ENCODE data around the gene SCUBE3. TPM values are rescaled to one million over a fixed set of nuclear protein-coding genes. Genes with fewer than 3 reads are reported as not detected.

SCUBE3 gene
- total and polyA plus RNA-seq, 2 of the 8 experiments (the other 6 are each of a cell fraction or from before 2014, with no cell fraction given) = 0.80 to 1.0 TPM

DNA sequence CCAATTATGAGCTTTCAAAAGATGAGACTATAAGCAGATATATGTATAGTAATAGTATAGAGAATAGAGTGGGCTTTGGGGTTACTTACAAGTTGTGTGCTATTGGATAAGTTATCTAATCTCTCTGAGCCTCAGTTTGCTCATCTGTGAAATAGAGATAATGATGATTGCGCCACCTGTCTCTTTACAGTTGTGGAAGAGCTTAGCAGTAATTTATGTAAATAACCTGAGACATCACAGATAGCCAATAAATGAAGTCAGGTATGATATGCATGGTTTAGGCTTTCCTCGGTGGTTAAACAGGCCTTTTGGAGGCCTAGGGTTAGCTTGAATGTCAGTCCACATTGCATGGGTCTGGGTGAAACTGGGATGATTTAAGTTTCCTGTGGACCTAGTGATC is 29.8 kb upstream of the SCUBE3 start:
- Histone ChIP-seq H4K91ac (replicated peaks; ENCODE audit: insufficient read length, low read length) (no peak overlapping the region), H2AK5ac (ENCODE audit: low read depth, low read length) (no peak overlapping the region), H3K14ac (ENCODE audit: insufficient read length) (no peak overlapping the region), H3K9me3 (ENCODE audit: insufficient read depth in 2 of 2, low read depth in 1 of 2, low read length in 1 of 2) (no peaks in the 10 kb centered on the region), H4K8ac (ENCODE audit: extremely low read depth, insufficient read depth, low read length) (no peak overlapping the region), H4K20me1 (replicated peaks in 1 of 2; ENCODE audit: control insufficient read depth in 1 of 2, insufficient read depth in 2 of 2, low read length in 2 of 2) (no peaks in the 10 kb centered on the region), H3K79me1 (ENCODE audit: low read depth, low read length) (no peaks in the 10 kb centered on the region), H2BK20ac (ENCODE audit: low read length) (no peak overlapping the region), H3K27me3 (replicated peaks in 1 of 4; ENCODE audit: control insufficient read depth in 3 of 4, extremely low read depth in 1 of 4, insufficient read depth in 3 of 4, low read length in 3 of 4) (peaks cover 0 to 14% (median 4%) of the 10 kb centered on the region in 4 experiments; a peak in 4 of 7 replicates), H2AFZ (ENCODE audit: low read length) (no peak overlapping the region), H3K9ac (replicated peaks in 1 of 4; ENCODE audit: extremely low read depth in 1 of 4, low read depth in 3 of 4, low read length in 3 of 4) (no peak overlapping the region), H2BK120ac (replicated peaks; ENCODE audit: low read depth, low read length) (no peak overlapping the region), H3K36me3 (ENCODE audit: control insufficient read depth in 2 of 4, insufficient read depth in 4 of 4, low read length in 3 of 4) (no peaks in the 10 kb centered on the region), H3K4ac (replicated peaks; ENCODE audit: insufficient read length, low read depth, low read length) (no peak overlapping the region), H3K4me3 (ENCODE audit: extremely low read depth in 1 of 4, insufficient read depth in 2 of 4, low read depth in 3 of 4, low read length in 4 of 4) (no peak overlapping the region), H3K23me2 (ENCODE audit: low read depth, low read length) (no peaks in the 10 kb centered on the region; the same call in 1 of the 2 replicates), H3K4me1 (replicated peaks in 1 of 4; ENCODE audit: control insufficient read depth in 3 of 4, insufficient read depth in 4 of 4, low read length in 3 of 4) (peaks cover 0 to 5% (median 4%) of the 10 kb centered on the region in 4 experiments; a peak in 5 of 7 replicates), H3K4me2 (ENCODE audit: insufficient read depth in 1 of 2, low read depth in 2 of 2, low read length in 2 of 2) (no peak overlapping the region), H2BK15ac (ENCODE audit: low read length) (no peak overlapping the region), H2BK12ac (ENCODE audit: low read depth, low read length) (no peak overlapping the region), H4K5ac (ENCODE audit: insufficient read length, low read depth, low read length) (no peak overlapping the region), H3K27ac (ENCODE audit: low read depth, low read length) (no peak overlapping the region), H3K18ac (ENCODE audit: extremely low read depth, low read length) (no peak overlapping the region), H3K79me2 (ENCODE audit: control insufficient read depth in 1 of 2, insufficient read depth in 2 of 2, low read length in 2 of 2) (no peaks in the 10 kb centered on the region), H3K23ac (ENCODE audit: insufficient read length) (no peak overlapping the region), H3K56ac (replicated peaks; ENCODE audit: insufficient read length, low read depth, low read length) (no peak overlapping the region), H2BK5ac (ENCODE audit: low read depth, low read length) (no peak overlapping the region)
- TF ChIP-seq EP300 (IDR thresholded peaks at IDR 0.05; ENCODE audit: borderline replicate concordance in 1 of 2, low read depth in 2 of 2, low read length in 2 of 2) (no peak), PHF8 (conservative IDR thresholded peaks at IDR 0.05; ENCODE audit: low read depth, low read length) (no peak), TBP (IDR thresholded peaks at IDR 0.05; ENCODE audit: low read depth, low read length) (no peak), JUN (IDR thresholded peaks at IDR 0.05; ENCODE audit: low read depth, low read length) (no peak), SUZ12 (IDR thresholded peaks at IDR 0.05; ENCODE audit: low read length) (no peak), POLR2AphosphoS5 (IDR thresholded peaks at IDR 0.05; ENCODE audit: low read depth, low read length) (no peak), RAD21 (IDR thresholded peaks at IDR 0.05 in 1 of 2, conservative IDR thresholded peaks at IDR 0.05 in 1 of 2; ENCODE audit: low read depth in 2 of 2, low read length in 2 of 2) (no peak), BRCA1 (IDR thresholded peaks at IDR 0.05; ENCODE audit: low read depth, low read length) (no peak), TAF1 (IDR thresholded peaks at IDR 0.05; ENCODE audit: low read depth, low read length) (no peak)
- TF ChIP-seq, protein P1, sequence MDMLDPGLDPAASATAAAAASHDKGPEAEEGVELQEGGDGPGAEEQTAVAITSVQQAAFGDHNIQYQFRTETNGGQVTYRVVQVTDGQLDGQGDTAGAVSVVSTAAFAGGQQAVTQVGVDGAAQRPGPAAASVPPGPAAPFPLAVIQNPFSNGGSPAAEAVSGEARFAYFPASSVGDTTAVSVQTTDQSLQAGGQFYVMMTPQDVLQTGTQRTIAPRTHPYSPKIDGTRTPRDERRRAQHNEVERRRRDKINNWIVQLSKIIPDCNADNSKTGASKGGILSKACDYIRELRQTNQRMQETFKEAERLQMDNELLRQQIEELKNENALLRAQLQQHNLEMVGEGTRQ (IDR thresholded peaks at IDR 0.05; ENCODE audit: low read length) = no peak
- POLR2A ChIA-PET (ENCODE audit: partially characterized antibody) = interaction anchor here (0.7 kb wide), 1 partner anchor 560 kb away, joined by 3 read pairs; no protein-coding TSS in a partner anchor
- 91% methylated on average over 2 of the region's 2 CpGs; no CpG with 5 or more reads in 1 of the 2 experiments for WGBS, 2 experiments (ENCODE audit: extremely low coverage in 1 of 2, insufficient coverage in 1 of 2, insufficient read length in 1 of 2, insufficient replicate concordance in 2 of 2, low coverage in 1 of 2, low lambda C conversion rate in 2 of 2, missing lambda C conversion rate in 1 of 2)
- FAIRE-seq (no peak), DNase-seq (ENCODE audit: low read depth in 1 of 2, low spot score in 2 of 2) (no peak)
- CTCF ChIA-PET (ENCODE audit: partially characterized antibody) = interaction anchor here (0.8 to 1.3 kb wide), 3 partner anchors 11 to 56 kb away, joined by 3 to 5 read pairs (median 4); no protein-coding TSS in a partner anchor

All from H1 (cell line).